UCSD-AML1 (cell line): Measurements from ENCODE around the gene TEPSIN.
A peak's percentile ranks its signal among the peaks of the same experiment; 100 is the strongest.

ENCODE experiments used
- DNase-seq: peaks from one replicate; lab custom pipeline; 2025; ENCODE audit not compliant: unreplicated experiment; lab: John Stamatoyannopoulos, UW

TEPSIN gene

GRCh38 chr17:81222906-81223761 is 15.7 kb downstream of the TEPSIN start, which contains the start of gene CEP131:
Gene CEP131 (minus strand): TSS chr17:81222965. CDS start chr17:81220056, 2,909 bp downstream.
- peak; percentile 99 for DNase-seq

GRCh38 chr17:81222620-81222905 is 16.3 kb downstream of the TEPSIN start:
- no peak for DNase-seq

- DNase-seq = no peak
These were observed 16.8 kb downstream of the TEPSIN start for GRCh38 chr17:81221842-81222619.

GRCh38 chr17:81221371-81221841 is 17.4 kb downstream of the TEPSIN start:
- no peak for DNase-seq

- DNase-seq = no peak
These were observed 19.2 kb downstream of the TEPSIN start for GRCh38 chr17:81219476-81220180.

- no peak for DNase-seq
These were observed 19.9 kb downstream of the TEPSIN start for GRCh38 chr17:81218991-81219390.

GRCh38 chr17:81218459-81218858 is 20.4 kb downstream of the TEPSIN start:
- no peak for DNase-seq

- no peak for DNase-seq
These were observed 21.4 kb downstream of the TEPSIN start for GRCh38 chr17:81217491-81217890.

GRCh38 chr17:81213978-81214377 is 24.9 kb downstream of the TEPSIN start:
- no peak for DNase-seq

- no peak for DNase-seq
These were observed 26.5 kb downstream of the TEPSIN start for GRCh38 chr17:81212365-81212764.

- DNase-seq = peak; percentile 56
These were observed 28.0 kb downstream of the TEPSIN start for GRCh38 chr17:81210868-81211267.

- no peak for DNase-seq
These were observed 28.4 kb downstream of the TEPSIN start for GRCh38 chr17:81210466-81210865.

- no peak for DNase-seq
These were observed 29.7 kb downstream of the TEPSIN start for GRCh38 chr17:81209141-81209540.

GRCh38 chr17:81208651-81209050 is 30.2 kb downstream of the TEPSIN start:
- no peak for DNase-seq

- DNase-seq = no peak
These were observed 31.0 kb downstream of the TEPSIN start for GRCh38 chr17:81207610-81208581.

- DNase-seq = no peak
These were observed 32.2 kb downstream of the TEPSIN start for GRCh38 chr17:81206657-81207056.

GRCh38 chr17:81206166-81206565 is 32.7 kb downstream of the TEPSIN start:
- no peak for DNase-seq

GRCh38 chr17:81204578-81204977 is 34.3 kb downstream of the TEPSIN start:
- no peak for DNase-seq

GRCh38 chr17:81203136-81203535 is 35.7 kb downstream of the TEPSIN start:
- DNase-seq = no peak

GRCh38 chr17:81202318-81202717 is 36.5 kb downstream of the TEPSIN start:
- DNase-seq = no peak
